Heart left ventricle (tissue), 16 donors: ENCODE data around the gene CYSRT1. TPM values are rescaled to one million over a fixed set of nuclear protein-coding genes. Genes with fewer than 3 reads are reported as not detected.

ENCODE experiments used
- ATAC-seq, 4 donors: fragments of 200-7000 bp; cut with Tn5 transposase; one replicate each; pipeline ENCODE4 v1.9.1; 2020 to 2022; ENCODE audit warnings: moderate library complexity in 4 of 4, mild to moderate bottlenecking in 3 of 4, moderate number of reproducible peaks in 1 of 4
- DNase-seq, 5 donors: peaks; one replicate each; pipeline ENCODE4 v3.0.0-alpha.2; 2020
- H3K27ac ChIP-seq, 12 donors: fragments of 200-600 bp; sonication (generic) in 4 of 12; one replicate each; pipeline versions ENCODE4 v1.5.0 to v1.8.0; 2016 to 2022; ENCODE audit warnings: mild to moderate bottlenecking in 2 of 12
- H3K27me3 ChIP-seq, 9 donors: fragments of 200-600 bp; sonication (generic) in 2 of 9; one replicate each; pipeline versions ENCODE4 v1.5.1 to v1.8.0; 2016 to 2022; ENCODE audit warnings: mild to moderate bottlenecking in 3 of 9
- H3K36me3 ChIP-seq, 9 donors: fragments of 200-600 bp; sonication (generic) in 2 of 9; one replicate each; pipeline versions ENCODE4 v1.5.0 to v1.8.0; 2018 to 2022; ENCODE audit warnings: mild to moderate bottlenecking in 2 of 9
- H3K4me1 ChIP-seq, 12 donors: fragments of 200-600 bp; sonication (generic) in 4 of 12; one replicate each; pipeline versions ENCODE4 v1.5.0 to v1.8.0; 2016 to 2022; ENCODE audit warnings: mild to moderate bottlenecking in 3 of 12
- H3K4me3 ChIP-seq, 12 donors: fragments of 200-600 bp; sonication (generic) in 4 of 12; one replicate each; pipeline versions ENCODE4 v1.5.0 to v1.8.0; 2017 to 2022; ENCODE audit warnings: mild to moderate bottlenecking in 9 of 12, moderate library complexity in 4 of 12
- H3K9me3 ChIP-seq, 12 donors: fragments of 200-600 bp; sonication (generic) in 4 of 12; one replicate each; pipeline versions ENCODE4 v1.5.0 to v1.8.0; 2016 to 2022; ENCODE audit warnings: mild to moderate bottlenecking in 1 of 12
- CTCF ChIP-seq, 12 donors: fragments of 200-600 bp; sonication (generic) in 4 of 12; IDR thresholded peaks; one replicate each; pipeline versions ENCODE4 v1.5.0 to v1.8.0; 2018 to 2022; ENCODE audit warnings: antibody characterized with exemption in 12 of 12, mild to moderate bottlenecking in 5 of 12
- POLR2A ChIP-seq, 2 donors: fragments of 450-650 bp; IDR thresholded peaks; one replicate each; pipeline ENCODE4 v1.6.1; 2017; ENCODE audit warnings: antibody characterized with exemption in 2 of 2, mild to moderate bottlenecking in 2 of 2, moderate library complexity in 2 of 2
- WGBS, 4 donors: extraction: QIAGEN DNeasy Blood & Tissue Kit in 2 of 4; methylation state at CpG; one replicate each; pipeline versions ENCODE4 v1.1.5 to v1.1.7; 2013 to 2018; 5-methylcytosine and 5-hydroxymethylcytosine counted together
- intact Hi-C, 10 donors: fragments of 100-400 bp; cut with DNase I; formaldehyde crosslinking; loops; one replicate each; pipeline versions ENCODE4 v1.11.1 to v1.14.2; 2022
- polyA plus RNA-seq, 2 donors: library from polyadenylated mRNA; stranded (reverse); fragments of 200-250 nt; gene quantifications; one replicate each; pipeline ENCODE4 v1.2.3, GENCODE V29; 2013
- total RNA-seq, 9 donors: library from RNA; depleted of rRNA in 2 of 9; stranded (reverse); fragments of >200 nt in 2 of 9; fragmentation: NEBNext Ultra II Directional in 3 of 9; extraction: Animal tissue kit (Norgen Biotek cat#: 25700) in 3 of 9; gene quantifications; one replicate each; pipeline versions ENCODE4 v1.1.0 to v1.2.4, GENCODE V29; 2016 to 2023
- donor health status: ischemic (EF 13 %, LVEDD 7.1; RV severe dilation, severe dysfunction).
- donor health status: healthy with polysubstance abuse.
- donor health status: DM: no; HTN: yes; CAD: no.
- donor health status: DM: no; HTN: no; CAD: no.
- donor health status: ischemic (EF 25% LVEDD 6.9; RV normal size, moderate dysfunction).
- donor health status: ischemic (EF 25% LVEDD 5.7; RV mildly dilated, moderate dysfunction).
- donor health status: healthy.
- donor health status: DM: yes; HTN: yes; CAD: no.
- donor health status: ischemic (EF 35%, LVEDD 5.7; RV mildly dilated, moderate dysfunction).
- donor health status: nonischemic (EF 11% LVEDD 7.7; RV severe dilation, severe dysfunction).
- donor health status: DM: yes; HTN: yes; CAD: no.
- donor health status: PGD.
- donor health status: ischemic (EF 29% LVEDD 5.4; RV normal size, mild dysfunction).
- donor health status: nonischemic (EF 23%, LVEDD 6.1; RV moderate dilation, normal function).

CYSRT1 gene
- total and polyA plus RNA-seq, 11 donors, result 0.14 to 0.61 (median 0.27) TPM; not detected in 3

- H3K4me1 ChIP-seq, result peaks cover 0 to 35% (median 18%) of the 10 kb centered on the region in 12 donors
- ATAC-seq (no peak), DNase-seq (no peak)
- WGBS, 4 donors, result 60 to 73% (median 65%) methylated on average over 17 to 40 of the region's 40 CpGs
- H3K9me3 ChIP-seq, result no peaks in the 10 kb centered on the region
- H3K36me3 ChIP-seq, result no peaks in the 10 kb centered on the region
- TF ChIP-seq CTCF (IDR thresholded peaks at IDR 0.05) (no peak), POLR2A (IDR thresholded peaks at IDR 0.05) (no peak)
- H3K27me3 ChIP-seq, result peaks cover 7 to 43% (median 31%) of the 10 kb centered on the region in 9 donors
- intact Hi-C loops, result loop anchor here in 1 of 10 donors (10.0 kb wide), 1 partner anchor 449 kb away; no protein-coding TSS in a partner anchor
- H3K4me3 ChIP-seq, result no peak overlapping the region
- H3K27ac ChIP-seq, result no peak overlapping the region
Observed at GRCh38 chr9:137234055-137234697, 9.2 kb downstream of the CYSRT1 start.

GRCh38 chr9:137234758-137235423, 9.9 kb downstream of the CYSRT1 start:
- ATAC-seq (no peak), DNase-seq (no peak)
- H3K9me3 ChIP-seq, result no peaks in the 10 kb centered on the region
- peaks cover 4 to 36% (median 27%) of the 10 kb centered on the region in 9 donors for H3K27me3 ChIP-seq
- intact Hi-C loops, result loop anchor here in 2 of 10 donors (5.0 to 10.0 kb wide), 2 partner anchors 118 to 450 kb away; no protein-coding TSS in a partner anchor
- no peaks in the 10 kb centered on the region for H3K36me3 ChIP-seq
- TF ChIP-seq POLR2A (IDR thresholded peaks at IDR 0.05), result no peak
- no peak for TF ChIP-seq CTCF (IDR thresholded peaks at IDR 0.05)
- WGBS, 4 donors, result 72 to 81% (median 79%) methylated on average over 16 to 18 of the region's 18 CpGs
- H3K27ac ChIP-seq, result no peak overlapping the region
- H3K4me3 ChIP-seq, result no peak overlapping the region
- peaks cover 0 to 42% (median 24%) of the 10 kb centered on the region in 12 donors for H3K4me1 ChIP-seq

GRCh38 chr9:137235424-137236237, 10.7 kb downstream of the CYSRT1 start:
- no peak overlapping the region for H3K27ac ChIP-seq
- H3K4me1 ChIP-seq, result peaks cover 0 to 50% (median 27%) of the 10 kb centered on the region in 12 donors
- no peaks in the 10 kb centered on the region for H3K36me3 ChIP-seq
- intact Hi-C loops, result loop anchor here in 2 of 10 donors (5.0 to 10.0 kb wide), 2 partner anchors 118 to 451 kb away; no protein-coding TSS in a partner anchor
- peaks cover 0 to 29% (median 19%) of the 10 kb centered on the region in 9 donors for H3K27me3 ChIP-seq
- DNase-seq (no peak), ATAC-seq (no peak)
- no peaks in the 10 kb centered on the region for H3K9me3 ChIP-seq
- 67 to 84% (median 70%) methylated on average over 25 to 35 of the region's 35 CpGs for WGBS, 4 donors
- peak overlapping the region in 10 of 12 donors; percentile 4 to 41 (median 32) for H3K4me3 ChIP-seq
- no peak for TF ChIP-seq POLR2A (IDR thresholded peaks at IDR 0.05)
- TF ChIP-seq CTCF (IDR thresholded peaks at IDR 0.05), result no peak
